ENCODE measurements around the gene KLHDC10.

- TF ChIP-seq CTCF (IDR thresholded peaks at IDR 0.05) (no peak), ZFX (IDR thresholded peaks at IDR 0.05; ENCODE audit: borderline replicate concordance) (no peak)
Measured at GRCh38 chr7:130134726-130135125, 64.4 kb downstream of the KLHDC10 start.
